GM19035 (cell line): ENCODE data around the gene ABHD6.
"Not testable (repeated sequence)": the region's sequence is repeated elsewhere in the genome, so short reads cannot be mapped to it uniquely, and the experiment has no call there.

ENCODE experiments used
- ATAC-seq: cut with Tn5 transposase; IDR thresholded peaks from one replicate; pipeline ENCODE4 v1.9.1; 2021; ENCODE audit not compliant: unreplicated experiment

The ABHD6 gene

DNA sequence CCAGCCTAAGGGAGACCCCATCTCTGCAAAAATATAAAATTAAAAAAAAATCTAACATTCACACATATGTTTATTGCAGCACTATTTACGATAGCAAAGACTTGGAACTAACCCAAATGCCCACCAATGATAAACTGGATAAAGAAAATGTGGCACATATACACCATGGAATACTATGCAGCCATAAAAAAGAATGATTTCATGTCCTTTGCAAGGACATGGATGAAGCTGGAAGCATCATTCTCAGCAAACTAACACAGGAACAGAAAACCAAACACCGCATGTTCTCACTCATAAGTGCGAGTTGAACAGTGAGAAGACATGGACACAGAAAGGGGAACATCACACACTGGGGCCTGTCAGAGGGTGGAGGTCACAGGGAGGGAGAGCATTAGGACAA, 35.8 kb downstream of the ABHD6 start:
- ATAC-seq = not testable (repeated sequence)

DNA sequence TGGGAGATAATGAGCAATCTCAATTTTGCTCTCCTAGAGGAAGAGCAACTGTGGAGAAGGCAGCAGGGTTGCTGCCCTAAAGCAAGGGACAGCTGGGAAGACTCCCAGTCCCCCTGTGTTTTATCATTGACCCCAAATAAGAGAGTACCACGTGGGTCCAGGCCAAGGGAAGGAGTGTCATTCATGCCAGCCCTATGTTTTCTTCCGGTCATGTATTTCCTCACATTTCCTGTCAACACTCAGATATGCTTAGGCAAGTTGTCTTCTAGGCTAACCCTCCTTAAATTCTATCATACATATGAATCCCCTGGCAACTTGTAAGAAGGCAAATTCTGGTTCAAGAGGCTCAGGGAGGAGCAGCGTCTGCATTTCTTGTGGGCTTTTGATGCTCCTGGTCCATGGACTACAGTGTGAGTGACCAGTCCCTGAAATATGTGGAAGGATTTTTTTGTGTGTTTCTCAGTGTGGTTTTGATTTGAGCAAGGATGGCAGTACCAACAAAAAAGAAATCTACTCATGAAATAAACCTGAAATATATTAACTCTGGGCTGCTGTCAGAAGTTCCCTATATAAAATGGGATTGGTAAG, 36.5 kb downstream of the ABHD6 start:
- ATAC-seq = no peak

DNA sequence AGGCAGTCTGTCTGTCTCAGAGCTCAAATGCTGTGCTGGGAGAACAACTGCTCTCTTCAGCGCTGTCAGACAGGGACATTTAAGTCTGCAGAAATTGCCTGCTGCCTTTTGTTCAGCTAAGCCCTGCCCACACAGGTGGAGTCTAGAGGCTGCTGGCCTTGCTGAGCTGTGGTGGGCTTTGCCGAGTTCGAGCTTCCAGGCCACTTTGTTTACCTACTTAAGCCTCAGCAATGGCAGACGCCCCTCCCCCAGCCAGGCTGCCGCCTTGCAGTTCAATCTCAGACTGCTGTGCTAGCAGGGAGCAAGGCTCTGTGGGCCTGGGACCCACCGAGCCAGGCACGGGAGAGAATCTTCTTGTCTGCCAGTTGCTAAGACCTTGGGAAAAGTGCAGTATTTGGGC, 43.5 kb downstream of the ABHD6 start:
- no peak for ATAC-seq

- no peak for ATAC-seq
Observed at GRCh38 chr3:58285334-58285733, 47.7 kb downstream of the ABHD6 start.

GRCh38 chr3:58287354-58287753, 49.8 kb downstream of the ABHD6 start:
- ATAC-seq = no peak

GRCh38 chr3:58288011-58288728, 50.6 kb downstream of the ABHD6 start:
- ATAC-seq = no peak

DNA sequence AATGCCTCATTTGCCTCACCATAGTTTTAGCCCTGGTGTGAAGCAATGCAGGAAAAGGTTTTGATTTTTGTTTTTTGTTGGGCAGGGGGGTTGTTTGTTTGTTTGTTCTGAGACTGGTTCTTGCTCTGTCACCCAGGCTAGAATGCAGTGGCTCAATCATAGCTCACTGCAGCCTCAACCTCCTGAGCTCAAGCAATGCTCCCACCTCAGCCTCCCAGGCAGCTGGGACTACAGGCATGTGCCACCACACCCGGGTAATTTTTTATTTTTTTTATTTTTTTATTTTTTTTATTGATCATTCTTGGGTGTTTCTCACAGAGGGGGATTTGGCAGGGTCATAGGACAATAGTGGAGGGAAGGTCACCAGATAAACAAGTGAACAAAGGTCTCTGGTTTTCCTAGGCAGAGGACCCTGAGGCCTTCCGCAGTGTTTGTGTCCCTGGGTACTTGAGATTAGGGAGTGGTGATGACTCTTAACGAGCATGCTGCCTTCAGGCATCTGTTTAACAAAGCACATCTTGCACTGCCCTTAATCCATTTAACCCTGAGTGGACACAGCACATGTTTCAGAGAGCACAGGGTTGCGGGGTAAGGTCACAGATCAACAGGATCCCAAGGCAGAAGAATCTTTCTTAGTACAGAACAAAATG, 51.5 kb downstream of the ABHD6 start:
- not testable (repeated sequence) for ATAC-seq

DNA sequence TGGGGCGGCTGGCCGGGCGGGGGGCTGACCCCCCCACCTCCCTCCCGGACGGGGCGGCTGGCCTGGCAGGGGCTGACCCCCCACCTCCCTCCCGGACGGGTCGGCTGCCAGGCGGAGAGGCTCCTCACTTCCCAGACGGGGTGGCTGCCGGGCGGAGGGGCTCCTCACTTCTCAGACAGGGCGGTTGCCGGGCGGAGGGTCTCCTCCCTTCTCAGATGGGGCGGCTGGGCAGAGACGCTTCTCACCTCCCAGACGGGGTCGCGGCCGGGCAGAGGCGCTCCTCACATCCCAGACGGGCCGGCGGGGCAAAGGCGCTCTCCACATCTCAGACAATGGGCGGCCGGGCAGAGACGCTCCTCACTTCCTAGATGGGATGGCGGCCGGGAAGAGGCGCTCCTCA, 52.9 kb downstream of the ABHD6 start:
- ATAC-seq = not testable (repeated sequence)

DNA sequence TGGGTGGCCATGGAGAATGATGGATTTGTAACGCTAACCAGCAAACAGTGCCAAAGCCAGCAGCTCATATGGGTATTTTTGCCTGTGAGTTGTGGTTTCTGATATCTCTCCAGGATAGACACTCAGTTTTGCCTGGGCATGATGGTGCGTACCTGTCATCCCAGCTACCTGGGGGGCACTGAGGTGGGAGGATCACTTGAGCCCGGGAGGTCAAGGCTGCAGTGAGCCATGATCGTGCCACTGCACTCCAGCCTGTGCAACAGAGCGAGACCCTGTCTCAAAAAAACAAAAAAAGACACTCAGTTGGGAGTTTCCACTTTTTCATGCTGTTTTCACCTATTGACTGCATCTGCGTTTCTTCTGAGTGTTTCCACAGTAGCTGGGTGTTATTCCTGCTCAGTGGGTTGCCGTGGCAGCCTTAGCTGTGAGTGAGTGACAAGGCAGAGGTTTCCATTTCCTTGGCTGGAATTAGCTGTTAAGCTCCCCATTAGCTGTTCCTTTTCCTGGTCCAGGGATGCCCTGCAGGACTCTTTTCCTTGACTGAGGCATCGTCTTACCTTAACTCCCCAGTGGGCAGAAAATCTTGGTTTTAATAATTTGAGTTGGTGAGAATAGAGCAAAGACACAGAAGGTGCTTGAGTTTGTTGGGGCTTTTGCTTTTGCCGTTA, 54.2 kb downstream of the ABHD6 start:
- ATAC-seq = no peak

GRCh38 chr3:58292866-58293265, 55.3 kb downstream of the ABHD6 start:
- no peak for ATAC-seq

GRCh38 chr3:58293516-58293915, 55.9 kb downstream of the ABHD6 start:
- ATAC-seq = no peak

DNA sequence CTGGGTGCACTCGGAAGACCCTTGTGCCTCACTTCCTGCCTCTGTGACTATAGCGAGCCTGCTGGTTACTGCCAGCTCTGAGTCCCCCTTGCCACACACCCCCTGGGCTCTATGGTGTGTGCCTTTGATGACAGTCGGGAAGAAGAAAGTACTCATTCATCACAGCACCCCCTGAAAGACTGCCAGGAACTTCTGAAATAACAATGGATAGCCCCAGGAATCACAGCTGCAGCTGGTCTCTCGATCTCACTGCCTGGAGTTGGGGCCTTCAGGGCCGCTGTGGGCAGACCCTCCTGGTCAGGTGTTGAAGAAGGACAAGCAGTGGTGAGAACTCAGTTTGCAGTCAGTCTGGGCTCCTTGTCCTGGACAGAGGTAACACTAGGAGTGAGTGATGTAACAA, 58.7 kb downstream of the ABHD6 start:
- ATAC-seq = no peak

GRCh38 chr3:58296843-58297242, 59.3 kb downstream of the ABHD6 start:
- ATAC-seq = no peak

- ATAC-seq = no peak
Observed at GRCh38 chr3:58298190-58298589, 60.6 kb downstream of the ABHD6 start.

GRCh38 chr3:58299075-58299474, 61.5 kb downstream of the ABHD6 start:
- ATAC-seq = no peak

DNA sequence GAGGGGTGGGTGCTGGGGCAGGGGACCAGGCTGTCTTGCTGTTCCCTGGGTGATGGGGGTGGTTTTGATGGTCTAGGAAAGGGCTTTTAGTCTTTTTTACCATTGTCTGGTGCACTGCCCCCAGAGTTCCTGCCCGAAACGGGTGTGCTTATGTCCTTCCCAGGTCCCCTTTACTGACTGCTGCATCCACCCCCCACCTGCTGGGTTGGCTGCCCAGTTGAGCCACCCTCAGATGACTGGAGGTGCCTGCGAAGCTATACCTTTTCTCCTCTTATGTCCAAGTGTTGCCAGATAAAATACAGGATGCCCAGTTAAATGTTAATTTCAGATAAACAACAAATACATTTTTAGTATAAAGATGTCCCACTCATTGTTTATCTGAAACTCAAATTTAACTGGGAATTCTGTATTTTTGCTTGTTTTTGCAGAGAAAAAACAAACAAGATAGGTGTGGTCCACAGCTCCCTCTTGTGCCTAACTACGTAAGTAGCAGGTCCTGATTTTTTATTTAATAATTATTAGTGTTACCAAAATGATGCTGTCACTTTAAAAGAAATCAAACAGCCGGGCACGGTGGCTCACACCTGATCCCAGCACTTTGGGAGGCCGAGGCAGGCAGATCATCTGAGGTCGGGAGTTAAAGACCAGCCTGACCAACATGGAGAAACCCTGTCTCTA, 62.4 kb downstream of the ABHD6 start:
- no peak for ATAC-seq

GRCh38 chr3:58305882-58306711, 68.5 kb downstream of the ABHD6 start, which contains the start of the genes HTD2 and RPP14:
HTD2 (plus strand) TSS chr3:58306520; CDS start chr3:58317614, 11,094 bp downstream.
RPP14 (plus strand) TSS chr3:58306245; CDS start chr3:58310330, 4,085 bp downstream.
- ATAC-seq = peak; percentile 91

DNA sequence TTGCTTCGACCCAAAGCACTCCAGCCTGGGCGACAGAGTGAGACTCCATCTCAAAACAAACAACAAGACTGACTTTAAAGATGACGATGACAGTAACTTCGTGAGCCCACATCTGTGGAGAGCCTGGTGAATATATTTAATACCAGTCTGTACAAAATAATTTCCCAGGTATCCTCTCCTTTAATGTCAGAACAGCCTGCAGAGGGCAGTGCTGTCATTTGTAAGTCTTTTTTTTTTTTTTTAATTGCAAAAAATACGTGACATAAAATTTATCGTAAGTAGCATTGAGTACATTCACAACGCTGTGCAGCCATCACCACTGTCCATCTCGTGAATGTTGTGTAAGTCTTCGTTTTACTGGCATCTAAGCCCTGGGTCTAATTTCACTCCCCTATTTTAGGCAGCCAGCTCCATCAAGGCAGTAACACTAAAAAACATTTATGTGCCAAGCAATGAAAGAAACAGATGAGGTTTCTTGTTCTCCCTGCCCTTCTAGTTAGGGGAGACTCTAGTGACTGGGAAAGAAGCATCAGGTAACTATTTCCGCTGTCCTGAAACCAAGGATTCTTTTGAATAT, 70.1 kb downstream of the ABHD6 start:
- no peak for ATAC-seq

DNA sequence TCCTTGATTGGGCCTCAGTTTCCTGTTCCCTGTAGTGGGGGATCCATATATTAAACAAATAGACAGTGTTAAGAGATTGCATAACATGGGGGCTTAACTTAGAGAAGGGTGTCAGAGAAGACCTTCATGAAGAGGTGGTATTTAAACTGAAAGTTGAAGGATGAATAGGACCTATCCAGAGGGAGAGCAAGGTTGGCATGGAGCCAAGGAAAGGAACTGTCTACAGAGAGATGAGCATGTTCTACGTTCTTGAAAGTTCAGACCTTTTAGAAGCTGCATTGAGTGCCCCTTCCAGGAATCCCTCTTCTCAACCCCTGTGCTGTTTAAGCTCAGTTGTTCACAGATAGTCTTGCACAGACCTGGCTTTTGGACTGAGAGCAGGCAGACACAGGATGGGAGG, 71.1 kb downstream of the ABHD6 start:
- ATAC-seq = no peak

GRCh38 chr3:58317811-58318210, 80.2 kb downstream of the ABHD6 start:
- no peak for ATAC-seq
